ENCODE measurements around the gene LRRC47.
"Not testable (repeated sequence)": the region's sequence is repeated elsewhere in the genome, so short reads cannot be mapped to it uniquely, and the experiment has no call there.

DNA sequence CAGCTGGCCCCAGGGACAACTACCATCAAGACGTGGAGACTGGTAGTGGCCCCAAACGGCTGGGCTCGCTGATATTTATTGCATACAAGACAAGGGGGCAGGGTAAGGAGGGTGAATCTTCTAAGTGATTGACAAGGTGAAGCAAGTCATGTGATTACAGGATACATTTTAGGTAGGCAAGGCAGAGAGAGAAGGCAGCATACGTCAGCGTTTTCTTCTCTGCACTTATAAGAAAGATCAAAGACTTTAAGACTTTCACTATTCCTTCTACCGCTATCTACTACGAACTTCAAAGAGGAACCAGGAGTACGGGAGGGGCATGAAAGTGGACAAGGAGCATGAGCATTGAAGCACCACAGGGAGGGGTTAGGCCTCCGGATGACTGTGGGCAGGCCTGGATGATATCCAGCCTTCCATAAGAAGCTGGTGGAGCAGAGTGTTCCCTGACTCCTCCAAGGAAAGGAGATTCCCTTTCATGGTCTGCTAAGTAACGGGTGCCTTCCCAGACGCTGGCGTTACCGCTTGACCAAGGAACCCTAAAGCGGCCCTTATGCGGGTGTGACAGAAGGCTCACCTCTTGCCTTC, 47.9 kb downstream of the LRRC47 start:
- TF ChIP-seq, protein P1, sequence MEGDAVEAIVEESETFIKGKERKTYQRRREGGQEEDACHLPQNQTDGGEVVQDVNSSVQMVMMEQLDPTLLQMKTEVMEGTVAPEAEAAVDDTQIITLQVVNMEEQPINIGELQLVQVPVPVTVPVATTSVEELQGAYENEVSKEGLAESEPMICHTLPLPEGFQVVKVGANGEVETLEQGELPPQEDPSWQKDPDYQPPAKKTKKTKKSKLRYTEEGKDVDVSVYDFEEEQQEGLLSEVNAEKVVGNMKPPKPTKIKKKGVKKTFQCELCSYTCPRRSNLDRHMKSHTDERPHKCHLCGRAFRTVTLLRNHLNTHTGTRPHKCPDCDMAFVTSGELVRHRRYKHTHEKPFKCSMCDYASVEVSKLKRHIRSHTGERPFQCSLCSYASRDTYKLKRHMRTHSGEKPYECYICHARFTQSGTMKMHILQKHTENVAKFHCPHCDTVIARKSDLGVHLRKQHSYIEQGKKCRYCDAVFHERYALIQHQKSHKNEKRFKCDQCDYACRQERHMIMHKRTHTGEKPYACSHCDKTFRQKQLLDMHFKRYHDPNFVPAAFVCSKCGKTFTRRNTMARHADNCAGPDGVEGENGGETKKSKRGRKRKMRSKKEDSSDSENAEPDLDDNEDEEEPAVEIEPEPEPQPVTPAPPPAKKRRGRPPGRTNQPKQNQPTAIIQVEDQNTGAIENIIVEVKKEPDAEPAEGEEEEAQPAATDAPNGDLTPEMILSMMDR (IDR thresholded peaks at IDR 0.05; ENCODE audit: low read length), result not testable (repeated sequence)
- not testable (repeated sequence) for TF ChIP-seq EZH2 (IDR thresholded peaks at IDR 0.05; ENCODE audit: borderline replicate concordance, low read length)

Data from OCI-LY1 (cell line).